ENCODE results near the gene CDH9.

GRCh38 chr5:26843677-26844076 is 194.7 kb downstream of the CDH9 start:
- TF ChIP-seq CTCF (IDR thresholded peaks at IDR 0.05; ENCODE audit: poor library complexity): no peak
- no peak for TF ChIP-seq EZH2phosphoT487 (IDR thresholded peaks at IDR 0.05; ENCODE audit: low read depth, severe bottlenecking, unreplicated experiment)
- no peak for TF ChIP-seq EZH2 (IDR thresholded peaks at IDR 0.05; ENCODE audit: borderline replicate concordance)
